PFSK-1 (cell line): ENCODE results near the gene IL5.

Experiments used
- REST ChIP-seq, 2 experiments: IDR thresholded peaks; 2 replicates each; pipeline versions ENCODE4 v1.6.1 to v1.8.0; 2011 to 2012; ENCODE audit warnings: low read depth in 2 of 2, low read length in 2 of 2, control low read depth in 1 of 2, inconsistent platforms in 1 of 2, mild to moderate bottlenecking in 1 of 2, moderate library complexity in 1 of 2; ENCODE audit not compliant: insufficient read depth in 1 of 2
- SIN3A ChIP-seq: IDR thresholded peaks from 2 replicates; pipeline ENCODE4 v1.6.1; 2012; ENCODE audit warnings: mild to moderate bottlenecking, low read length, moderate library complexity, borderline replicate concordance; ENCODE audit not compliant: insufficient read depth
- TAF1 ChIP-seq: IDR thresholded peaks from 2 replicates; pipeline ENCODE4 v1.6.1; 2012; ENCODE audit warnings: low read length, control low read depth, borderline replicate concordance; ENCODE audit not compliant: insufficient read depth

- no peak for TF ChIP-seq TAF1
- TF ChIP-seq REST (IDR thresholded peaks at IDR 0.05; ENCODE audit: insufficient read depth in 1 of 2, low read depth in 2 of 2, low read length in 2 of 2), result no peak
- no peak for TF ChIP-seq SIN3A
Measured at GRCh38 chr5:132540764-132541163, 2.6 kb downstream of the IL5 start.
